NCI-H2227 treated with DMSO at 0.1 percent for 48 hours (cell line): Measurements from ENCODE around the gene ANKRD40.
"Not testable (repeated sequence)": the region's sequence is repeated elsewhere in the genome, so short reads cannot be mapped to it uniquely, and the experiment has no call there.

Source experiments
- DNase-seq: peaks from one replicate; lab custom pipeline; 2025; lab: John Stamatoyannopoulos, UW

ANKRD40 gene

GRCh38 chr17:50707289-50708049 lies at the start of gene ANKRD40:
TSS of gene ANKRD40 (minus strand) at chr17:50707914. CDS start at chr17:50707654, 260 bp downstream.
- peak; percentile 94 for DNase-seq

DNA sequence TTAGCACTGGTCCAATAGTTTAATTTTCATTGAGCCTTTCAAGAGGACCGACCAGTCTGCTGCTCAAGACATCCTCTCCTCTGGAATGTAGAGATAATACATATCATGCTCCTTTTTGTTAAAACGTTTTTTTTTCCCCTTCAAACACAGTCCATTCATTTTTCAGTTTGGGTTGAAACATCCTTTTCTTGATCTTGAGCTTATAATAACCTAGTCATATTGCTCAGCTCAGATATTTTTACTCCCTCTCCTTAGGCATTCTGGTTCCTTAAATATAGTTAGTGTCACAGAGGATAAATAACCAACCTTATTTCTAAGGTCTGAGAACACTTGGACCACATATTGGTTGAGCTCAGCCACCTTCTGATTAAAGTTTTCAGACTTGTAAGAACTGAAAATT lies 46.8 kb upstream of the ANKRD40 start:
- no peak for DNase-seq

DNA sequence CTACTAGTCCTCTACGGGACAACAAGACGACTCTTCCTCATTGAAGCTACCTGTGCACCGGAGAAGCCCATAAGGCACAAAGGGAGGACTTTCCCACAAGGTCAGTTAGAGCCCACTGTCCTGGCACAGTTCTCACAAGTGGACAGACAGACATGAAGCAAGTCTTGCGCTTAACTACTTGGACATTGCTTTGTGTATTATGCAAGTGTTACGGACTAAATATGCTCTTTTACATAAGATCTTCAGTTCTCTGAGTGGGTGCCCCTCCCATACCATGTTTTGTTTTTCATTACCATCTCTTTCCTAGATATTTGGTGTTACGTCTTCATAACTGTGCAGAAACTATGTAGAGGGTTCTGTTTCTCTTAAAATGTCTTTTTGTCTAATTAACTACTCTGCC lies 41.5 kb upstream of the ANKRD40 start:
- no peak for DNase-seq

DNA sequence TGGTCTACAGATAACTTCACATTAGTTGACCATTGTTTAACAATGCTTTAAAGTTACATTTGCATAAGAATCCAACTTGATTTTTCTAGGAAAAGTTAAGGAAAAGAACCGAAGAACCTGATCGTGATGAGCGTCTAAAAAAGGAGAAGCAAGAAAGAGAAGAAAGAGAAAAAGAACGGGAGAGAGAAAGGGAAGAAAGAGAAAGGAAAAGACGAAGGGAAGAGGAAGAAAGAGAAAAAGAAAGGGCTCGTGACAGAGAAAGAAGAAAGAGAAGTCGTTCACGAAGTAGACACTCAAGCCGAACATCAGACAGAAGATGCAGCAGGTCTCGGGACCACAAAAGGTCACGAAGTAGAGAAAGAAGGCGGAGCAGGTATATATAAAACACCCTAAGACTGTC lies 37.9 kb upstream of the ANKRD40 start:
- no peak for DNase-seq

- DNase-seq: no peak
Observed at GRCh38 chr17:50739098-50739497, 31.4 kb upstream of the ANKRD40 start.

DNA sequence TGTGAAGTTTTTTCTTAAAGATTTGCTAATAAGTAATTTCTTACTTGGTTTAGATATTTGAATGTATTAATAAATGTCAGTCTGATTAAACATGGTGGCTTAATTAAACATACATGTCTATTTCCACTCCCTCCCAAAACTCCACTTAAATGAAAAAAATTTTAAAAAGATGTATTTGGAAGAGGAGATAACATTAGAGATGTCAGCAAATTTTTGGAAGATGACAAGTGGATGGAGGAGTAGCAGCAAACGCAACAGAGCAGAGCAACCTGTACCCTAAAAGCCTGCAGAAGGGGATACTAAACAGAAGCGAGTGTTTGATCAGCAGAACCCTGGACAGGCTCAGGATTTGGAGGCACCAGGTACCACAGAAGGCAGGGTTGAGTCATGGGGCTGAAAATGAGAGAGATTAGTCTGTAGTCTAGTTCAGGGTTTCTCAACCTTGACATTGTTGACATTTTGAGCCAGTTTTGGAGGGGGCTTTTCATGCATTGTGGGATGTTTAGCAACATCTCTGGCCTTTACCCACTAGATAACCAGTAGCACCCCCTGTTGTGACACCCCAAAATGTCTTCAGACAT lies 29.5 kb upstream of the ANKRD40 start:
- no peak for DNase-seq

DNA sequence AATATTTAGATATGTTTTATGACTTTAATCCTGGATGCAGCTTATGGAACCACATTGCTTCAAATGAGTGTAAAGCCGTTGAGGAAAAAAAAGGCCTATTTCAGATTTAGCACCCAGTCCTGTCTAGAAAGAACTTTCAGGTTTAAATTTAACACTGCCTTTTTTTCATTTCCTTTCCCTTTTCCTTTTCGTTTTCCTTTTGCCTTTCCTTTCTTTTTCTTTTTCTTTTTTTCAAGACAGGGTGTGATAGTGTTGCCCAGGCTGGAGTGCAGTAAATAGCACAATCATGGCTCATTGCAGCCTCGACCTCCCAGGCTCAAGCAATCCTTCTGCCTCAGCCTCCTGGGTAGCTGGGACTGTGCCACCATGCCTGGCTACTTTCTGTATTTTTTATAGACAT lies 27.6 kb upstream of the ANKRD40 start:
- no peak for DNase-seq

DNA sequence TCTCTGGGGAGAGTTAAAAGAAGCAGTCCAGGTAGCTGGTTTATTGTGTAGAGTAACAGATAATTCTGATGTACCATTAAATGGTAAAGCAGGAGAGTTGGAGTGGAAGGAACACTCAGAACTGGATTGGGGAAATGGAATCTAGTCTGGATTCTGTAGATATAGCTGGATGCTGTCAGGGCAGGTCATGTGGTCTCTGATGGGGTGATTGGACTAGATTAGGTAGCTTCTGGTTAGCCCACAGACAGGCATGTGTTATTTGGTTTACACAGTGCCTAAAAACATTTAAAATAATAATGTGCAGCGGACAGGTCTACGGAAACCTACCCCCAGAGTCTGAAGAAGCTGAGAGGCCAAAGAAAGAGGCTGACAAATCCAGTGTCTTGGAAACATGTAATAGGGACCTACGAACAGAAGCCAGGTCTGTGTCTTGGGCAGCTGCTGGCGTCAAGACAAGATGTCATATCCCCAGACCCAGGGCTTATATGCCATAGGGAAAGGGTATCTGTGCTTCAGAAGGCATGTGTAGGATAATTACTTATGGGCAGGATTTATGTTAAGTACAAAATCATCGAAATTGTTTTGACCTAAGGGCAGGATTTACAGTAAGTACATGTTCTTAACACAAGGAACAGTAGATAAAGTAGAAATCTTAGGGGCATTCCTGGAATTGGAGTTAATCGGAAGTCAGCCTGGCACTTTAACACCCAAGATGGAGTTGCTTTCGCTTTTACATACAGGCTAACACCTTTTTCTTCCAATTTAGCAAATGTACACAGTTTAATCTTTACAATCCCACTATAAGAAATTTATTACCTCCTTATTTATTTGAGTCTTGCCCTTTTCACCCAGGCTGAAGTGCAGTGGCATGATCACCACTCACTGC lies 24.1 kb upstream of the ANKRD40 start:
- DNase-seq: no peak

DNA sequence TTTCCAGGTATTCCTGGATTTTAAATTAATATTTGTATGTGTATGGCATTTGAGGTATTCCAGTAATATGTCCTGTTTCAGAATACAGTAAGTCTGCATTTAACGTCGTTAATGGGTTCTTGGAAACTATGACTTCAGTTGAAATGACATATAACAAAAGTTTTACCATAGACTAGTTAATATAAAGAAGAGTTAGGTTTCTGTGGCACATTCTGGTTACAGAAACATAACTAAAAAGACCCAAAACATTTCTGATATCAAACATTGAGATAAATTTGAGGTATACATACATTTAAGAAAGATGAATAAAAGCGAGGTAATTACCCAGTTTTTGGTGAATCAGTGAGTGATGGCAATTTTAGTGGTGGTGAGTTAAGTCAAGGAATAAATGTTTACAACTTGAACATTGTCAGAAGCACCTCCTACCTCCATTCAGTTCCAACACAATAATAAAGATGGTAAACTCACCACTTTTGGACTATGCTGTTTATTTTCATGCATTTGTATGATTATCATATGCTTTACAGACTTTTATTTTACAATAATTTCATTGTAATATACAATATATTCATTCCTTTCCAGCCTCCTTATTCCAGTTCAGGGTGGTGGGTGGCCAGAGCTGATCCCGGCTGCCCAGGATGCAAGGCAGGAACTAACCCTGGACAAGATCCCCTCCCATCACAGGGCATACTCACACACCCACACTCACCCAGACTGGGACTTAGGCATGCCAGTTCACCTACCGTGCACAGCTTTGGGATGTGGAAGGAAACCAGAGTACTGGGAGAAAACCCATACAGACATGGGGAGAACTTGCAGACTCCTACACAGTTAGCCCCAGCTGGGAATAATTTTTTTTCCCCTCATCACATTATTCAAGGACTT lies 21.4 kb upstream of the ANKRD40 start:
- DNase-seq: no peak

DNA sequence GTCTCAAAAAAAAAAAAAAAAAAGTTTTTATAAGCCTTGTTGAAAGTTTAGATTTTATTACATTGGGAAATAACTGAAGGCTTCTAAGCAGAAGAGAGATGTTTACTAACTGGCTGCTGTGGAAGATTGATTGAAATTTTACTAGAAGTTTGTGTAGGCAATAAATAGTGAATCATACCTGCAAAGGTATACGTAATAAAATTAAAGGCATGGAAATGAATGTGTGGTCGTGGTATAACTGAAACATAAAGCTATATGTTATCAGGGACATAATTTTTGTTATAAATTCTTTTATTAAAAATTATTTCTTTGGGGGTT lies 20.4 kb upstream of the ANKRD40 start:
- no peak for DNase-seq

DNA sequence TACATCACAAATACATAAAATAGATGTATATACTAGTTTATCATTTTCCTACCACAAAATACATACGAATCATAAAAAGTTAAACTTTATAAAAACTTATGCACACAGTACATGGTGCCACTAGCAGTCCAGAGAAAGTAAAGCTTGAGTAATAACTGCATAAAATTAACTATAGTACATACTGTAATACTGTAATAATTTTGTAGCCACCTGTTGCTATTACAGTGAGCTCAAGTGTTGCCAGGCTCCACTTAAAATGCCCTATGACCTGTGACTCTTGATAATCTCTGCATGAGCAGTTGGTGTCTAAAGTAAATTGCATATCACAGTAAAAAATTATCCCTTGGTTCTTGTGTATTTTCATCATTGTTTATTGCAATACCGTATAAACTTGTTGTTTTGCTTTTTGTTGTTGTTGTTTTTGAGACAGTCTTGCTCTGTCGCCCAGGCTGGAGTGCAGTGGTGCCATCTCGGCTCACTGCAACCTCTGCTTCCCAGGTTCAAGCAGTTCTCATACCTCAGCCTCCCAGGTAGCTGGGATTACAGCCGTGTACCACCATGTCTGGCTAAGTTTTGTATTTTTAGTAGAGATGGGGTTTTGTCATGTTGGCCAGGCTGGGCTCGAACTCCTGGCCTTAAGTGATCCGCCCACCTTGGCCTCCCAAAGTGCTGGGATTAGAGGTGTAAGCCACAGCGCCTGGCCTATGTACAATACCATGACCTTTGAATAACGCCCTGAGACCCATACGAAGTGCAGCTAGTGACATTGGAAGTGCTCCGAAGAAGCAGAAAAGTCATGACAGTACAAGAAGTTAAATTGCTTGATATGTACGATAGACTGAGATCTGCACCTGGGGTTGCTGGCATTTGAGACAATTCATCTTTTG lies 18.3 kb upstream of the ANKRD40 start:
- DNase-seq: no peak

DNA sequence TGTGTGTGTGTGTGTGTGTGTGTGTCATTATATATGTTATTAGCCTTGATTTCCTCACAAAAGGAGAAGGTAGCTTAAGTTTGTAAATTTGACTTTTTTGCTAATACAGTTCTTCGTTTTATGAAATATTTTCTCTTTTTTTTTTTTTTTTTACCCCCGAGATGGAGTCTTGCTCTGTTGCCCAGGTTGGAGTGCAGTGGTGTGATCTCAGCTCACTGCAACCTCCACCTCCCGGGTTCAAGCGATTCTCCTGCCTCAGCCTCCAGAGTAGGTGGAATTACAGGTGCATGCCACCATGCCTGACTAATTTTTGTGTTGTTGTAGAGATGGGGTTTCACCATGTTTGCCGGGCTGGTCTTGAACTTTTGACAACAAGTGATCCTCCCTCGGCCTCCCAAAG lies 16.9 kb upstream of the ANKRD40 start:
- DNase-seq: not testable (repeated sequence)

- DNase-seq: no peak
Observed at GRCh38 chr17:50722746-50723145, 15.0 kb upstream of the ANKRD40 start.

DNA sequence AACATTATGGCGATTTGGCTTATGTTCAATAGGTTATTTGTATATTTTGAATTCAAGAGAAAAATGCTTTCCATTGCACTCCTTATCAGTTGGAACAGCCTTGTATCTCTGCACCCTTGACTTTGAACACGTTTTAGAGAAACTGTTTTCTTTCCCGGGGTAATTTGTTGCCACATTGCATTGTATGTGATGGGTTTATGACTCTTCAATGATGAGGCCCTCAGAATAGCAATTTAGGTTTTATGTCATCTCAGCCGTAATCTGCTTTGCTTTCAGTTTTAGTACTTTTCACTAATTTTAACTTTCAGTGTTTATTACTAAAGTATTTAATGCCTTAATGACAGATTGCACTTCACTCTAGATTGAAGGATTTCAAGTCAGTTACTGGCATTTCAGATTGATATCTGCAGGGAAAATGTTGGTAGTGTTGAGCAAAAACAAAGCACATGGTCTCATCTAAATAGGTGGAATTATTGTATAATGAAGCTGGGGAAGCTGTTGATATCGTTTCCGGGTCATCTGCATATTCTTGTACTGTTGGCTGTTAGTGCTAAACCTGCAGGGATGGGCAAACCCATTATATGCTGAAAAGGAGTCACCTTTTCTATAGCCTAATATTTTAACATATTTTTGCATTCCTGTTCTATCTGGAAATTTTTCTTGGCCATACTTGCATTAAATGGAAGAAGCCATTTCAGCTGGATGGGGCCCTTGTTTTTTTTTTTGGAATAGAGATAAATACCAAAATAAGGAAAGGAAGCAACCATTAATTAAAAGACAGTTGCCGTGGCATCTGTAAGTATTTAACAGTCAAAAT lies 13.7 kb upstream of the ANKRD40 start:
- DNase-seq: no peak

DNA sequence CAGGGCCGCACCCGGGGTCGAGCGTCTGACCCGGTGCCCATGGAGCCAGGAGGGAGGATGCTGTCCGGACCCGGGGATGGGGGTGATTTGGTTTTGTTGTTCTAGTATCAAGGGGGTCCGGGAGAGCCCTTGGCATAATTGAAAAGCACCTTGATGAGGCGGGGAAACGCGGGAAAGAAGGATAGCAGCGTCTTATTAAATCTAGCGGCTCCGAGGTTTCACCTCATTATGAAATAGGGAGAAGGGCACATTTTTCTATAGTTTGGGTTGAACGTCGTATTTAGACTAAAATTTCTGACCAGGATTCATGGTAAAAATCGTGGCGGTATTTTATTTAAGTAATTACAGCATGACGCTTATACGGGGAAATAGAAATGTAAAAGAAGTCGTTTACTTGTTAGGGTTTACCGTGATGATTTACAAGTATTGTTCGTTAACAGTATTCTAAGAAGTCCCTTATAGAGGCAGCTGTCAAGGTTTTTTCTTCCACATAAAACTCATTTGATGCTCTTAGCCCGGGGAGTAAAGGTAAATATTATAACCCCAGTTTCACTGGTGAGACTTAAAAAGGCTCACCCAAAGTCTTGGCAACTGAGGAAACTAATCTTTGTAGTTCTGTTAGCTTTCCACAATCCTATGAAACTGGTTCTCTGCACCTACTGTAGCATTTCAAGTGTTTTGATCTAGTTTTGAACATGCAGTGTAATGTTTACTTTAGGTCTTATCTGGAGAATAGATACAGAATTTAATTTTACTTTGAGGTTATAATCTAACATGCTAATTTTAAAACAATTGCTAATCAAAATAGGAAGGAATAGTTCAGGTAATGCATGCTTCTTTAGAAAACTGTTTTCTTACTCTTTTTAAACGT lies 12.4 kb upstream of the ANKRD40 start:
- peak; percentile 42 for DNase-seq

- peak; percentile 95 for DNase-seq
Observed at GRCh38 chr17:50719144-50719923, 11.6 kb upstream of the ANKRD40 start, which contains the start of gene LUC7L3. TSS of gene LUC7L3 (plus strand) at chr17:50719603. CDS start at chr17:50719733, 130 bp downstream.

DNA sequence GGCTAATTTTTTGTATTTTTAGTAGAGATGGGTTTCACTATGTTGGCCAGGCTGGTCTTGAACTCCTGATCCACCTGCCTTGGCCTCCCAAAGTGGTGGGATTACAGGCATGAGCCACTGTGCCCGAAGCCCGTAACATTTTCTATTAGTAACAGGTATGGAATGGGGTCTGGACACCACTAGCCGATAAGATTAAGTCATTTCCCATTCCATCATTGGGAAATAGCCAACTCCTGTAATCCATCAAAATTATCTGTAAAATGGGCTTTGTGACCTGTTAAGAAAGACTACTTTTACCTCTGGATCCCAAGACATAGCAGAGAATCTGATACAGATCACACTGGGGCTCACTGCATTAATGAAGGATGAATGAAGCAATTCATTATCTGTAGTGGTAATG lies 7.8 kb upstream of the ANKRD40 start:
- DNase-seq: no peak

GRCh38 chr17:50712641-50713040 lies 4.9 kb upstream of the ANKRD40 start:
- peak; percentile 19 for DNase-seq
